GM18520 (cell line): ENCODE results near the gene BRIX1.
"Not testable (repeated sequence)": the region's sequence is repeated elsewhere in the genome, so short reads cannot be mapped to it uniquely, and the experiment has no call there.

Experiments
- ATAC-seq: cut with Tn5 transposase; IDR thresholded peaks from one replicate; pipeline ENCODE4 v1.9.1; 2021; ENCODE audit not compliant: unreplicated experiment

BRIX1 gene

DNA sequence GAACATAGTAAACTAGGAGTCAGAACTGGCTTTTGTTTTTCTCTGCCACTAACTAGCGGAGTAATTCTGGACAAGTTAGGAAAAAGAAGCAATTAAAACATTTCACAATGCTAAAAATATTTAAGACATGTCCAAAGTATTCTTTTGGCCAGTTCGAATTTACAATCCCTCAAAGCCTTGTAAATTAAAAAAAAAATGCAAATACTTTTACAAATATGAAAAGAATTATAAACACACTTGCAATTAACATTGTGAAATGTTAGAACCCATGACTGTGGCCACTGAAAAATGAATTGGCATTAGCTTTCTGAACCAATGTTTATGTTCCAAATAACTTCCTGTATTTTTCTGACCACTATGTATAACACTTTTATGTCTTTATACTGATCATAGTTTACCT is 2.4 kb upstream of the BRIX1 start:
- no peak for ATAC-seq

DNA sequence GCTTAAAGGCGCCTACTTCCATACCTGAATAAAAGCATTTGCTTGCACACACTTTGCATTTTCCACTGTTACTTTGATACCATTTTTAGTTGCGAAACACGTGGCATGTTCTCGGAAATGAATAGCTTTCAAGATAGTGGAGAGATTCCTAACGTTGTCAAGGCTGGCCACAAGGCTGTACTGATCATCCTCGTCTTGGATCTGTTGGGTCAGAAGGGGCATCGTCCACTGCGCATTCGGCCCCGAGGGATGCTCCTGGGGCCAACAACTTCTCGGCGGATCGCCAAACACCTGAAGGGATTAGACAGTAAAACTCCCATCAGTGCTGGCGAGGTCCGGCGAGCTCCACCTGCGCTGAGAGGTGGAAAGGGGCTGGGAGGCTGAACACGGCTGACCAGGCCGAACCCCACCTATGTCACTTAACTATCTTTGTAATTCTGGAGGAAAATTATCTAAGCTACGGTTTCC is 806 bp upstream of the BRIX1 start:
- peak; percentile 2 for ATAC-seq

DNA sequence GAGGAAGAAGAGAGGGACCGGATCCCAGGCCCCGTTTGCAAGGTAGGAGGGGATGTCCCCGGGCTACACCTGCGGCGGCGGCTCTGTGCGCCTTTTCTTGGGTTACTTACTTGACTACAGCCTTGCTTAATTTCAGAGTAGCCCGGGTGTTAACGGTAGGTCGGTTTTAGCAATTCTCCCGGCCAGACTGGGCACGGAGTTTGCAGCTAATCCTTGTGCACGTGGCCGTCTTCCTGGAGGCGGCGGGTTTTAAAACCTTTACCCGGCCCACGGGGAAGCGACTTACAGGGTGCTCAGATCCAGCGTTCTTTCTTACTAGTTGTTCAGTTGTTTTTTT is 313 bp downstream of the BRIX1 start:
- ATAC-seq: no peak

DNA sequence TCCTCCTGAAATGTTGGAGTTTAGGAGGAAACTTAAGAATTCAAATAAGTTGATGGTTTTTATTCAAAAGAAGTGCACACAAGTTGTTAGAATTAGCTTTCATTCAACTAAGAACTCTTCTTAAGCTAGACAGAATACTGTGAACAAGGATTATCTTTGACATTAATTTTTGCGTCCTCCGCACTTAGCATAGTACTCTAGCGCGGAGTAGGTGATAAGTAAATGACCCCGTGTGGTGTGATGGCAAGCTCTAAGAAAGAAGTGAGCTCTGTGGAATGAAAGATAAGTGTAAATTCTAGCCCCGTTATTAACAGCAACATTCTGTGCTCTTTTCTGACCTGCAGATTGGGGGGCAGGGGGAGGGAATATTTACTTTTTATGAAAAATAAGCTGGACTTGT is 1.0 kb downstream of the BRIX1 start:
- no peak for ATAC-seq

DNA sequence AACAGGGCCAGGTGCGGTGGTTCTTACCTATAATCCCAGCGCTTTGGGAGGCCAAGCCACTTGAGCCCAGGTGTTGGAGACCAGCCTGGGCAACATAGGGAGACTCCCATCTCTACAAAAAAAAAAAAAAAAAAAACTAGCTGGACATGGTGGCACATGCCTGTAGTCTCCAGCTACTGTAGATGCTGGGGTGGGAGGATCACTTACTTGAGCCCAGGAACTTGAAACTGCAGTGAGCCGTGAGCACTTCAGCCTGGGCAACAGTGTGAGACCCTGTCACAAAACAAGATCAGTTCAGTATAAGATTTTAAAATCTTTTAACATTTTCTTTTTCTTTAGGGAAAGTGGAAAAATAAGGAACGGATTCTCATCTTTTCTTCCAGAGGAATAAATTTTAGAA is 2.5 kb downstream of the BRIX1 start:
- no peak for ATAC-seq

DNA sequence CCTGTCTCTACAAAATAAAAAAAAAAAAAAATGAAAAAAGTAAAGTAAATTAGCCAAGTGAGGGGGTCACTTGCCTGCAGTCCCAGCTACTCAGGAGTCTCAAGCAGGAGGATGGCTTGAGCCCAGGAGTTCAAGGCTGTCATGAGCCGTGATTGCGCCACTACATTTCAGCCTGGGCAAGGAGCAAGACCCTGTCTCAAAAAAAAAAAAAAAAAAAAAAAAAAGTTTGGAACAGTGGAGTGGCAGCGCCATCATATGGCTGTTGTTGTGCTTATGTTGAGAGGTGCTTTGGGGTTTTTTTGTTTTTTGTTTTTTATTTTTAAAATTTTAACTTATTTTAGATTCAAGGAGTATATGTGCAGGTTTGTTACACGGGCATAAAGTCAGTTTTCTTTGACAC is 3.6 kb downstream of the BRIX1 start:
- ATAC-seq: no peak

DNA sequence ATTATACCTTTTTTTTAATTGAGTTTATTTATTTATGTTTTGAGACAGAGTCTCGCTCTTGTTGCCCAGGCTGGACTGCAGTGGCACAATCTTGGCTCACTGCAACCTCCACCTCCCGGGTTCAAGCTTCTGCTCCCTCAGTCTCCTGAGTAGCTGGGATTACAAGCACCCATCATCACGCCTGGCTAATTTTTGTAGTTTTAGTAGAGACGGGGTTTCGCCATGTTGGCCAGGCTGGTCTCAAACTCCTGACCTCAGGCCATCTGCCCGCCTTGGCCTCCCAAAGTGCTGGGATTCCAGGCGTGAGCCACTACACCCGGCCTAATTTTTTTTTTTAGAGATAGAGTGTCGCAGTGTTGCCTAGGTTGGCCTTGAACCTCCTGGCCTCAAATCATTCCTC is 7.7 kb downstream of the BRIX1 start:
- ATAC-seq: not testable (repeated sequence)

DNA sequence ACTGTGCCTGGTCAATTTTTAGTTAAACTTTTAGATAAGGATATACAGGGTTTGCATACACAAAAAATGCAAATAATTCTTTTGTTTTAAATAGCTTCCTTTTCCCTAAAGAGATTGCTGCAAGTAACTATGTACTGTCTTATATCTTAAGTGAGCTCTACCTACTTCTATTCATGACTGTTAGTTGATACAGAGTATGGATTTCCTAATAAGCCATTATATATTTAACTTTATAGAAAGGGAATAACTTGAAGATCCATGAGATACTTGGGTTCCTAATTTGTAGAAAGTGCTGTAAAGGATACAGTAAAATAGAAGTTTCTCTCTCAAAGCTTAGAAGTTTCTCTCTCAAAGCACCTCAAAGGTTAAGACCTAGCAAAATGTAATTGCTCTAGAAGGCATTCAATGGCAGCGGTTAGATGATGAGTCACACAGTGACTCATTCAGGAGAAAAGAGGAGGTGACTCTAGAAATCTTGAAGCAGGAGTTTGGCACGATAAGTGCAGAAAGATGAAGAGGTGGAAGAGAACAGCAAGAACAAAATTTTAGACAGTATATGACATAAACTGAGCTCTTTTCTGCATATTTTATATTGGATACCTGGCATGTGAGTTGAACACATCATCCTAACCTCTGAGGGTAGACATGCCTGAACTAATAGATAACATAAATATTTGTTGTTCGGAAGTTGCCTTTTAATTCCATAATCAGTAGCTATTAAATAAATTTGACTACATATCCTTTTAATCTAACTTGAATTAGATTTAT is 8.4 kb downstream of the BRIX1 start:
- peak; percentile 80 for ATAC-seq

DNA sequence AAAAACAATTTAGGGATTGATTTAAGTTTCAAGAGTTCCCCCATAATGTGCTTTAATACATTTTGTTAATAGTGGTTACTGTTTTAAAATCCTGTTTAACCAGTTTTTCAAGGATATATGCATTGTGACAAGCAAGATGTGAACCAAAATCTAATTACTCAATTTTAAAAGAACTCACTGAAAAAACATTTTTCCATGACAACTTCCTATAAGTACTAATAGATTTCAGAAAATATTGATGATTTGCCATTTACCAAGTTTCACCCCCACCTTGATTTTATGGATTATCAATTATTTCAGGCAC is 8.9 kb downstream of the BRIX1 start:
- no peak for ATAC-seq

DNA sequence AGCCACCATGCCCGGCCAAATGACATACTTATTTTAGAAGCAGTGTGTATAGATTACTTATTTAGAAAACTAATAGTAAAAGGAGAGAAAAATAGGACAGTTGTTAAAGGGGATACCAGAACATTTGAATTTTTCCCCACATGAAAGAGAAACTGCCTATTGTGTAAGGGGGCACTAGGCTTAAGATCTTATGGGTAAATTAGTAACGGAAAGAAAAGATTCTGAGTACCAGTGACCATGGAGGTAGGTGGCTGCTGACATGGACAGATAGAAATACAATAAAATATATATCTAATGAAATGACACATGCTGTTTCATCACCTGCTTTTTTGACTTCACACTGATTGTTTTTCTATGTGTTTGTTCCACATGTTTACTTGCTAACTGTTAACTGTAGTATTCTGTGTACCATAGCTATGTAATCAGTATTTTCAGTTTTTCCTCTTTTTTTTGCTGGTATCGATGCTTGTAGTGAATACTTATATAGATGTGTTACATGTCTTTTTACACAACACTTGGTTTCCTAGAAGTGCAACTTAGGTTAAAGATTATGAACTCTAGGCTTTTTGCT is 10.9 kb downstream of the BRIX1 start:
- no peak for ATAC-seq

DNA sequence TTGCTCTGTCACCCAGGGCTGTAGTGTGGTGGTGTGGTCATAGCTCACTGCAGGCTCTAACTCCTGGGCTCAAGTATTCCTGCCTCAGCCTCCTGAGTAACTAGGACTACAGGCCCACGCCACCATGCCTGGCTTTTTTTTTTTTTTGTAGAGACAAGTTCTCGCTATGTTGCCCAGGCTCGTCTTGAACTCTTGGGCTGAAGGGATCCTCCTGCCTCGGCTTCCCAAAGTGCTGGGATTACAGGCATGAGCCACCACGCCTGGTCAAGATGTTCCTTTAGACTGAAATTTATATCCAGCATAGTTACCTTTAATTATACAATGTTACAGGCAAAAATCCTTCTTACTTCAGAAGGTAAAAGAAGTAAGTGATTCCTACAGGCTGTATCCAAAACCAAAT is 12.3 kb downstream of the BRIX1 start:
- no peak for ATAC-seq

DNA sequence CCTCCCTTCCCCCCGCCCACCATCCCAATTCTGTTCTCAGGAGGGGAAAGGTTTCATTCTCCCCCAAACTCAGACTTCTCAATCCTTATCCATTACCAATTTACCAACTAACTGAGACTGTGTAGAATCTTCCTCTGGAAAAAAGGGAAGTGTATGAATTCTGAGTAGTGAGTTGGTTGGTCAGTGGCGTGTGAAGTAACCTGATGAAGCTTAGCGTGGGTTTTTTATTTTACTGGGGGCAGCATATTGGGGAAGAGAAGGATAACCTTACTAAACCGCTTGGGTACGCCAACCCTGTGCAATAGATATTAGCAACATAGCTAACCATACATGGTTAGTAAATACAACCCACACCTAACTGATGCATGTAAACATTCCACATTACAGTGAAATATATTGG is 12.8 kb downstream of the BRIX1 start:
- ATAC-seq: no peak

DNA sequence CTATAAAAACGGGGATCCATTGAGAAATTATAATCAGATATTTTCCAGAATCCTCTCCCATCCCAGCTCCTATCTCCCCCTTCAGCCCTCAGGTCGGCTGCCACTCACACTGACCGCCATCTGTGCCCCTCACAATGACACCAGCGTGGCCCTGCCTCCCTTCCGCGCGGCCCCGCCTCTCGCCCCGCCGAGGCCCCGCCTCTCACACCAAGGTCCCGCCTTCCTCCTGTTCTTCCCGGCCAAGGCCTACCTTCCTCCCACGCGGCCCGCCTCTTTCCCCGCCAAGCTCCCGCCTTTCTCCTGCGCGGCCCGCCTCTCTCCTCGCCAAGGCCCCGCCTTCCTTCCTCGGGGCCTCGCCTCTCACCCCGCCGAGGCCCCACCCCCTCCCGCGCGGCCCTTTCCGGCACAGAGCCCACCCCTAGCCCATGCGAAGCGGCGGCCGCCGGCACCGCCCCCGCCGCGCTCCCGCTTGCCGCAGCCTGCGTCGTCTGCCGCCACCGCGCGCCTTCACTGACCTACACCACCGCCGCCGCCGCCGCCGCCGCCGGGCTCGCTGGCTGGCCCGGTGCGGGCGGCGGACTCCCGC is 13.7 kb downstream of the BRIX1 start, which contains the start of gene DNAJC21:
DNAJC21 (plus strand) TSS at position 426 of the 586 bp plus-strand sequence. CDS start 261 bp downstream, outside the sequence.
- ATAC-seq: peak; percentile 75

DNA sequence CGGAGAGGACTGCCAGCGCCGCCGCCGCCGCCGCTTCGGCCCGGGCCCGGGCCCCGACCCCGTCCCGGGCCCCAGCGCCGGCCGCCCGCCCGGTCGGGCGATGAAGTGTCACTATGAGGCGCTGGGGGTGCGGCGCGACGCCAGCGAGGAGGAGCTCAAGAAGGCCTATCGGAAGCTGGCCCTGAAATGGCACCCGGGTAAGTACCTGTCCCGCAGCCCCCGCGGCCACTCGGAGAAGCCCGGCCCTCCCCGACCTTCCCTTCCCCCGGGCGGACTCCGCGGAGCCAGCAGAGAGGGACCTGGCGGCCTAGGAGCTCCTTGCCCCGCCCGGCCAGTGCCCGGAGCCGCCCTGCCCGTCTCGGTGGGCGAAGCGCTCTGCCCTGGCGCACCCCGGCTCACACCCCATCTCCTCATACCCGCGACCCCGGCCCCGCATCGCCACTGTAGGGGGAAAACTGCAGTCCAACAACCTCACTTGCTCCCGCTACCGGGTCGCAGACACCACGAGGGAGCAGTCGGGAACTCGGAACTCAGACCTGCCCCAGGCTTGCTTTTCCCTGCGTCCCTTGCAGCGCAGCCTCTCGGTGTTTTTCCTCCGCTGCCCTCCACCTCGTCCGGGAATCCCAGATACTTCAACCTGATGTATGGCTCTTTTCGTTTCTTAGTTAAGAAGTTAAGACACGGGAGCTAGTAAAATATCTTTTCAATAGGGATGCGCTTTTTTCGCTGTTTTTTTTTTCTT is 14.4 kb downstream of the BRIX1 start:
- peak; percentile 65 for ATAC-seq

DNA sequence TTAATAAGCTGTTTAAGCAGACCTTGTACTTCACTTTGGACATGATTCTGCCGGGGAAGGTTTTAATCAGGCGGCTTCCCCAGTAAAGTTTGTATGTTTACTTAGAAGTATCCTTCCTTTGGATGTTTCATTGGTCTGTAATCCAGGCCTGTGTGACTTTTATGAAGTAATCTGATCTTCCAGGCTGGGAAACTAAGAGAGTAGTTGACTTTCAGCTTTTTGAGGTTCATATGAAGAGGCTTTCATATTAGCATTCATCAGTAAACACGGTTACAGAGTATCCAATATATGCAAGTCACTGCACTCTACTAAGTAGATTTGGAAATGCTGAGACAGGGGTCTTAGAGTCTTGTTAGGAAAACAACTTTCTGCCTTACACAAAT is 14.9 kb downstream of the BRIX1 start:
- no peak for ATAC-seq

DNA sequence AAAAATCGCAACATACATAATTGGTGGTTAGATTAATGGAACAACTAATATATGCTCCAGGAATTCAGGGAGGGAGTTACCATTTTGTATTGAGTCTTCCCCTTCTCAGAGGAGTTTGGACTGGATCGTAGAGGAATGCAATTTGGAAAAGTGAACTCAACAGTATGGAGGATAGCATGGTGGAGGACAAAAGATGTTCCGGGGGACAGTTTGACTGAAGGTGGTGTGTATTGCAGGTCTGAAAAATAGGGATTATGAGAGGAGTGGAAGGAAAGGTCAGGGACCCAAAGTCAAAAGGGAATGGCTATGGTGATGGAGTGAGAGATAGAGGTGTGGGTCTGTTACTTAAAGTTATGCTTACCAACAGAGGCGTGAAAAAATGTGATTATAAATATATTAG is 15.4 kb downstream of the BRIX1 start:
- ATAC-seq: no peak

DNA sequence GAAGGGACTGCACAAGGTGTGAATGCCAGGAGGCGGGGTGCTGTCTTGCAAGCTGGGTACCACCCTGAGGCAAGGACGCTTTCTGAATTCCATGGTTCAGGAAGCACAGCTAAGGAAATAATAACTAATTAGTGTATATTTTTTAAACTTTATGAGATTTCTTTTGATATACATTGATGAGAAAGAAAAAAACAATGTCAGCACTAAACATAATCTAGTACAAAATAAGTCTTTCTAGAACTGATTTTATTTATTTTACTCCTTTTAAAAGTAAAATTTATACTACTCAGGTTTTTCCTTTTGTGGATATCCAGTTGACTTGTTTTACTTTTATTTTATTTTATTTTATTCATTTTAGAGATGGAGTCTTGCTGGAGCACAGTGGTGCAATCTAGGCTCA is 17.4 kb downstream of the BRIX1 start:
- no peak for ATAC-seq

DNA sequence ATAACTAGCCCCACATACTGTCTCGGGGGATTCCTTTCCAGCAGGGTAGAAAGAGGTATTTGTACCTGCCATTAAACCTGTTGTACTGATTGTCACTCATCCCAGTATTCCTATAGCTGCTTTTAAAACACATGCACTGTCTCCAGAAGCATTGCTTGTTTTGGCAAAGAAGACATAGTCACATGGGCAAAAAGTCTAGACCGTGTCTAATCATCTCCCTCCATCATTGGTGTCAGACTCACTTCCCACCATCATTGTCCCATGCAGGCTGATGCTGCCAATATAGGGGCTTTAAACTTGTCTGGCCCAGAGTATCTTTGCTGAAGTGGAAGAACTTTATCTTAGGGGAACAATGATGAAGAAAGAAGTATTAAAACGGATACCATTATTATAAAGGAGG is 26.4 kb downstream of the BRIX1 start:
- ATAC-seq: no peak

DNA sequence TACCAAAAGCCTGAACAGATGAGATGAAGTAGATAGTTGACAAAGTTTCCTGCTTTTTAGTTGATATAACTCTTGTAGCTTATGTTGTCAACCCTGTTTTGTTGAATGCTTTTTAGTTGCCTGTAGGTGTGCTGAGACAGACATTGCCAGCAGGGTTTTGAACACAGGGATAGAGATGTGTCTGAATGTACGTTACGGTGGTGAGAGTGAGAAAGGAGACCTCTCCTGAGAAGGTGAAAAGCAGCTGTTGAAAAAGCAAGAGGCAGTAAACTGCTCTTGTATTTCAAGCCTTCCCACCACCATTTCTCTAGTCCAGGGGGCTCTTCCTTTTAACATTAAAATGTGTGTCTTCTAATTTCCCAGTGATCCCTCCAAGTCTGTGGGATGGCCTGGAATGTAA is 28.5 kb downstream of the BRIX1 start:
- no peak for ATAC-seq

DNA sequence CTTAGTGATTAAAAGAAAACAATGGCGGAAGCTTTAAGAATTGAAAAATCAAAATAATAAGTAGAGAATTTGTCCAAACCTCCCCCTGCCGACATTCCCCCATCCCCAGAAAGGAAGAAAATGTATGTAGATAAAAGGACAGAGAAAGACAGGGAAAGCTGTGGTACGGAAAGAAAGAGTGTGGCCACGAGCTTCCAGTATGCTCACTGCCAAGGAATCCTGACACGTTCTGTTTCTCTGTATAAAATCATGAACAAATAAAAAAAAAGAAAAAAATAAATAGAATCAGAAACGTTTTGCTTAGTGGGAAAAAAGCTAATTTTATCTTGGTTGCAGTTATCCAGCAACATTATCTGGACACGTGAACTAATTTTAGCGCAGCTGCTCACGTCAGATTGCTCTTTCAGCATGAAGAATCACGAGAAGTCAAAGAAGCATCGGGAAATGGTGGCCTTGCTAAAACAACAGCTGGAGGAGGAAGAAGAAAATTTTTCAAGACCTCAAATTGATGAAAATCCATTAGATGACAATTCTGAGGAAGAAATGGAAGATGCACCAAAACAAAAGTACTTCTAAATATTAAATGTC is 29.0 kb downstream of the BRIX1 start:
- ATAC-seq: no peak

DNA sequence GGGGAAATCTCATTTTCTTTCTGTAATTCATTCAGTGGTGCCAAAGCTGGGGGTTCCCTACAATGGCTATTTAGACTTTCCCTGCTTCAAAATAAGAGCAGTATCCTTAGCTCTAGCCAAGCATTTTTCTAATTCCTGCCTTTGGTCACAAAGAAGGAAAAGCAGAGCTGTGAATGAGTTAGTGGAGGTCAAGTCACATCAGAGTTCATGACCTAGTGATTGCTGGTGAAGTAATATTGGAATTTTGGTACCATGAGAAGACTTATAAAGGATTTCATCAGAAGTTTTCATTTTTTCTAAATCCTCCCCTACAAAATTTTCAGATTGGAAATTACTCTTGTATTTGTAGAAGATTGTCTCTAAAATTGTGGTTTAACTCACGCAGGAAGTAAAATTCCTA is 41.8 kb downstream of the BRIX1 start:
- ATAC-seq: no peak
